Activated naive CD8-positive, alpha-beta T cell (primary cell): Measurements from ENCODE around the gene TMF1.

ENCODE experiments used
- H3K27ac Mint-ChIP-seq: one replicate; pipeline ENCODE4 v1.8.0; 2021; ENCODE audit warnings: mixed read lengths
- H3K27me3 Mint-ChIP-seq: one replicate; pipeline ENCODE4 v1.8.0; 2021; ENCODE audit warnings: mixed read lengths
- H3K36me3 Mint-ChIP-seq: one replicate; pipeline ENCODE4 v1.8.0; 2021; ENCODE audit warnings: mixed read lengths
- H3K4me1 Mint-ChIP-seq: one replicate; pipeline ENCODE4 v1.8.0; 2021; ENCODE audit warnings: low read depth, mixed read lengths
- H3K4me3 Mint-ChIP-seq: one replicate; pipeline ENCODE4 v1.8.0; 2021; ENCODE audit warnings: mild to moderate bottlenecking, mixed read lengths
- H3K9me3 Mint-ChIP-seq: one replicate; pipeline ENCODE4 v1.8.0; 2021; ENCODE audit warnings: low read depth, mixed read lengths

TMF1 gene

DNA sequence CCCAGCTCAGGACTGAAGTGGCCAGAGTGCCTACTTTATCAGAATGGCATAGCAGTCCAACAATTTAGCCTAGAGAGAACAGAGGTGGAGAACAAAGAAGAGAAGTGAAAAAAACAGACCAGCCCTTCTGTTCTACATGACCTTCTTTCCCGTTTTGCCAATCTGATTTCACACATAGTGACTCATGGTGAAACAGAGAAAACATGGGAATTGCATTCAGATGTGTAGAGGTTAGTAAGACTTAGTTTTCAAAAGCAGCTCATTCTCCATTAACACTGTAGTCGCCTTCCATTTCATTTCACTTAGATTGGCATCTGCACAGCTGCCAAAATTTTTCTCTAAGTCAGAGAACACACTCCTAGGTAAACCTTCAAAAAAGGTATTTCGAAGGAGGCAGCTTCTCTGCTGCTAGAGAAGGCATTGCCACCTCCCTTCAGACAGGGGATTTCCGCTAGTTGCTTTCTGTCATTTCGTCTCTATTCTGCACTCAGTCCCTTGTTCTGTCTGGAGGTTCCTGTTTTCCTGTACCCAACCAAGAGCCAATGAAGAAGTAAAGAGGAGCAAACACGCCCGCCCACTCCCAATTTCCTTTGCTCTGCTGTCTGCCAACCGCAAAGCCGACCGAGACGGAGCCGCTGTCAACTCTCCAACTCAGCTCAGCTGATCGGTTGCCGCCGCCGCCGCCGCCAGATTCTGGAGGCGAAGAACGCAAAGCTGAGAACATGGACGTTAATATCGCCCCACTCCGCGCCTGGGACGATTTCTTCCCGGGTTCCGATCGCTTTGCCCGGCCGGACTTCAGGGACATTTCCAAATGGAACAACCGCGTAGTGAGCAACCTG is 32.4 kb upstream of the TMF1 start, which contains the start of gene ARL6IP5:
Gene ARL6IP5 (plus strand): TSS at position 612 of the 842 bp plus-strand sequence. CDS start 111 bp downstream, at position 723.
- peak within 1 kb of the TSS; percentile 96 for H3K4me3 Mint-ChIP-seq
- H3K27ac Mint-ChIP-seq, result peak within 1 kb of the TSS; percentile 99
- H3K36me3 Mint-ChIP-seq, result no peaks in the 10 kb centered on the region
- H3K4me1 Mint-ChIP-seq, result peaks cover 78% of the 10 kb centered on the region
- H3K27me3 Mint-ChIP-seq, result no peaks in the 10 kb centered on the region
- H3K9me3 Mint-ChIP-seq, result no peaks in the 10 kb centered on the region

DNA sequence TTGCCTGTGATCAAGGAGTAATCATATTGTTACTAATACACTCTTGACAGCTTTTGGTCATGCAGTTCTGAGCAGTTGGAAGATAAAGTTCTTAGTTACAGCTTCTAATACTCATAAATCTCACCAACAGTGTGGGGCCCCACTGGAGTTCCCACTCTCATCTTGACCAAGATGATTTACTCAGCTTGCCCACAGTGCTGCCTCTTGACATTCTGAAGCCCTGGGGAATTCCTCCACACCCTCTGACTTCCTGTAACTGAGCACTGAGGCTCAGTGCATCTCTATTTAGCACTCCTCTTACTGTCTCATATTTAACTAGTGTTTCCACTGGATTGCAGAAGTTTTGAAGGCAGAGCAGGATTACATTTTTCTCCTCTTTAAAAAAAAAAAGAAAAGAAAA is 30.7 kb upstream of the TMF1 start:
- Mint-ChIP-seq H3K4me1 (peaks cover 78% of the 10 kb centered on the region), H3K36me3 (no peaks in the 10 kb centered on the region), H3K27ac (peak overlapping the region; percentile 99), H3K4me3 (peak overlapping the region; percentile 96), H3K27me3 (no peaks in the 10 kb centered on the region), H3K9me3 (no peaks in the 10 kb centered on the region)

DNA sequence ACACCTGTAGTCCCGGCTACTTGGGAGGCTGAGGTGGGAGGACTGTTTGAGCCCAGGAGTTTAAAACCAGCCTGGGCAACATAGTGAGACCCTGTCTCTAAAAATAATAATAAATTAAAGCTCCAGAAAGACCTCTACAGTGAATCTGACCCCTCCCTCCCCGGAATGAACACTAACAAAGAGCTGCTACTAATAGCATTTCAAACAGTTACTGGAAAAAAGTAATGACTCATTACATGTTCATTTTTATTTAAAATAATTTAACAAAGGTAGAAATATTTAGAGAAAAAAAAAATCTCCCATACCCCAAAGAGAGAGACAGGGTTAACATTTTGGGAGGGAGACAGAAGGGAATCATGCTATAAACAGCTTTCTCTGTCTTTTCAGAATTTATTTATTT is 30.2 kb upstream of the TMF1 start:
- H3K4me1 Mint-ChIP-seq, result peaks cover 80% of the 10 kb centered on the region

DNA sequence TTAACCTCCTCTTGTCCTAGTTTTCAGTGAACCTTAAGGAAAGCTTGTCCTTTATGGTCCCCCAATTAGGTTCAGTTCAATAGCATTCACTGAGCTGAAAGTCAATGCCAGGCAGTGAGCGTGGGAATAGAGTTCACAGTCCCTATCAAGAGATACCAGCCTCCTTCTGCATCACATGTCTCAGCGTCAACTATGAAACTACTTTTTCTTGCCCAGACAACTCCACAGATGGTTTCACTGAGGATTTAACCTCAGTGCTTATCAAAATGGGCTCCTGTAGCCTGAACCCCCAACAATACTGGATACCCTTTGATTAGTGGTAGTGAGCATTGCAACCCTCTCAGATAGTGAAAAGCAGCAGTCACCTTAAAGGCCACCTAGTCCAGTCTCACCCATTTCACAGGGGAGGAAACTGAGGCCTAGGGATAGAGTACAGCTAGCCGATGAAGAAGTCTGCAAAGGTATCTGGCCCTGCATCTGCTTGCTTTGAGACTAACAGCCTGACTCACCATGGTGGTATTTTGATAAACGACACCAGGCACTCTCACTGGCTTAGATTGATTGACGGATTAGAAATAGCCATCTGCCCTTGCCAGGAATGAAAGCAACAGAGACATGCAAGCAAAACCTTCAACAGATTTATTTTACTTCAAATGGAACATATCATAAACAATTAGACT is 29.6 kb upstream of the TMF1 start:
- H3K27ac Mint-ChIP-seq, result peak overlapping the region; percentile 99
- peaks cover 79% of the 10 kb centered on the region for H3K4me1 Mint-ChIP-seq
- no peaks in the 10 kb centered on the region for H3K27me3 Mint-ChIP-seq
- H3K9me3 Mint-ChIP-seq, result no peaks in the 10 kb centered on the region
- peak overlapping the region; percentile 96 for H3K4me3 Mint-ChIP-seq
- peaks cover 2% of the 10 kb centered on the region for H3K36me3 Mint-ChIP-seq

More for the DNA sequence above, 30.2 kb upstream of the TMF1 start:
- H3K27me3 Mint-ChIP-seq, result no peaks in the 10 kb centered on the region
- no peaks in the 10 kb centered on the region for H3K36me3 Mint-ChIP-seq
- peak overlapping the region; percentile 99 for H3K27ac Mint-ChIP-seq
- peak overlapping the region; percentile 96 for H3K4me3 Mint-ChIP-seq
- no peaks in the 10 kb centered on the region for H3K9me3 Mint-ChIP-seq

DNA sequence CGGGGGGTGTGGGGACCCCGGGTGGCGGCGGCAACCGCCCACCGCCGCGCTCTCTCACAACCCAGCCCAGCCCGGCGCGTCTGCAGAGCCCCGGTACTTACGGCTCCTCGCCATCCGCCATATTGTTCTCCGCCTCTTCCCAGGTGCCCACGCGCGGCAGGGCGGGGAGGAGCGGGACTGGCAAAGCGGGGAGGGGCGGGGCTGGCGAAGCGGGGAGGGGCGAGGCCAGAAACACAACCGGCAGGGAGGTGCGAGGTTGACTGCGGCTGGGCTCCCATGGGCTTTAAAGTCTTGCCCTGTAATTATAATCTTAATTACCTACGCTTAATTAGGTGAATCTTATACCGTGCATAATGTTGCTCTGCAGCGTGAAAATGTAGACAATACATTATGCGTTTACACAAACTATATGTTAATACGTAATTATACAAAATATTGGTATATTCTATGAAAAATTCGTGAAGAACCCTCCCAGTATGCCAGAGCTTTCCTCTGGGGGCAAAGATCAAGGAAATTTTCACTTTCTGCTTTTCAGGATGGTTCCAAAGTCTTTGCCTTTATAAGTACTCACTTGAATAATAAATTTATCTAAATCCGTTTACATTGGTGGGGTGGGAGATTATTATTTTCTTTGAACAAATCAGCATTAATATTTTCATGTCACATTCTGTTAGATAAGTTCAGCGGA is 28.2 kb upstream of the TMF1 start, which contains the start of gene UBA3:
Gene UBA3 (minus strand): TSS at position 133 of the 688 bp plus-strand sequence. CDS start 12 bp downstream, at position 121.
- Mint-ChIP-seq H3K9me3 (no peaks in the 10 kb centered on the region), H3K4me3 (peak within 1 kb of the TSS; percentile 97), H3K27ac (peak within 1 kb of the TSS; percentile 99), H3K27me3 (no peaks in the 10 kb centered on the region), H3K36me3 (peaks cover 2% of the 10 kb centered on the region), H3K4me1 (peaks cover 76% of the 10 kb centered on the region)

DNA sequence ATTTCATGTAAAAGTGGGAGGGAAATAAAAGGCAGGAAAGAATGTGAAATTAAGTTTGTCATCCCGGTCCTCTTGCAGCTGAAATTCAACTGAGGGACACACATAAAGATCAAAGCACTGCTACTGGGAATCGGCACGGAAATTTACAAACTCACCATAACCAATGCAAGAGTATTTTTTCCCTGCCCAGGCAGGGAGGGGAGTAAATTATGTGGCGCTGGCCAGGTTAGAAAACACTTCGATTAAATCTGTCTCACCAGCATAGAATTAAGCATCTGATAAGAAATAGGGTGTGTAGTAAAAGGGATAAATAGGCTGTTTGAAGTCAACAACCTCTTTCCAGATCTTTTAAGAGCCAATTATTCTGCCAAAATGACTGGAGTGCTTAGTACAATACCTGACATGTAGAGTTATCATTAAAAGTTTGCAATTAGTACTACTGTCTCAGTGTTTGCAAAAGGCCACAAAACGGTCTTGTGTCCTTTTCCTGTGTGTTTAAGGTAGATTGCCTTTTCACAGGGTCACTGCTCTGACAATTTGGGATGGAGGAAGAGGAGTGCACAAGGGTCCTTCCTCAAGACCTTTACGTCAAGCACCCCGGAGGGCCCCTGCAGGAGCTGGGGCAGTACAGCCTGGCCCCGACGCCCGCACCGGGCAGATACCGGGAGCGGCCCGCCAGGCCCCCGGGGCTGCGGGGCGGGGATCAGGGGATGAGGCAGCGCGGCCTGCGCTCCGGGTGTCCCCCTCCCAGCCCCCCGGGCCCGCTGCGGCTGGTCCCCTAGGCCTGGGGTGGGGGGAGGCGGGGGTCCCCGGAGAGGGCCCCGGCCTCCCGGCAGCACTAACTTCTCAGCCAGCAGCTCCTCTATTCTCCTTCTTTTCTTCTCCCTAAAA is 27.4 kb upstream of the TMF1 start:
- Mint-ChIP-seq H3K27me3 (no peaks in the 10 kb centered on the region), H3K36me3 (peaks cover 2% of the 10 kb centered on the region), H3K4me3 (peak overlapping the region; percentile 97), H3K9me3 (no peaks in the 10 kb centered on the region), H3K27ac (peak overlapping the region; percentile 91), H3K4me1 (peaks cover 72% of the 10 kb centered on the region)

DNA sequence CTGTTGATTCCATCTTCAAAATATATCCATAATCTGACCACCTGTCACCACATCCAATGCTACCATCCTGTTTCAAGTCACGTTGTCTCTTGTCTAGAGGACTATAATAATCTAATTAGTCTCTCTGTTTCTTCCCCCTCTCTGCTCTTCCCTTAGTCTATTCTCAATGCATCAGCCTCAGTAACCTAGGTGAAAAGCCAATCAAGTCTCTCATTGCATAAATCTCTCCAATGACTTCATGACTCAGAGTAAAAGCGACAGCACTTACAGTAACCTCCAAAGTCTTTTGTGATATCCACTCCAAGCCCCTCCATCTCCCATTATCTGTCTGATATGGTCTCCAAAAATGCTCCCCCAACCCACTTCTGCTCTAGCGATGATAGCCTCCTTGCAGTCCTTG is 20.8 kb upstream of the TMF1 start:
- H3K27ac Mint-ChIP-seq, result peak overlapping the region; percentile 13
- no peaks in the 10 kb centered on the region for H3K9me3 Mint-ChIP-seq
- no peak overlapping the region for H3K4me3 Mint-ChIP-seq
- no peaks in the 10 kb centered on the region for H3K27me3 Mint-ChIP-seq
- peaks cover 37% of the 10 kb centered on the region for H3K4me1 Mint-ChIP-seq
- H3K36me3 Mint-ChIP-seq, result peaks cover 18% of the 10 kb centered on the region

DNA sequence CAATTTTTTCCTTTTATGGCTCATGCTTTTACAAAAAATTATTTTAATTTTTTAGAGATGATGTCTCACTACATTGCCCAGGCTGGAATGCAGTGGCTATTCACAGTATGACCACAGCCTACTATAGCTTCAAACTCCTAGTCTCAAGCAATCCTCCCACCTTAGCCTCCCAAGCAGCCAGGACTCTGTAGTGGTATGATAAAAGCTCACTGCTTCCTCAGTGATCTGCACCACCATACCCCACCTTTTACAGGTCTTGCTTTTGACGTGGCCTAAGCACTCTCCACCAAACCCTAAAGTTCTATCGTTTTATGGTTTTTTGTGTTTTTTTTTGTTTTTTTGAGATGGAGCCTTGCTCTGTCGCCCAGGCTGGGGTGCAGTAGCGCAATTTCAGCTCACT is 14.0 kb upstream of the TMF1 start:
- H3K27ac Mint-ChIP-seq, result peak overlapping the region; percentile 64
- H3K4me3 Mint-ChIP-seq, result no peak overlapping the region
- H3K9me3 Mint-ChIP-seq, result no peaks in the 10 kb centered on the region

DNA sequence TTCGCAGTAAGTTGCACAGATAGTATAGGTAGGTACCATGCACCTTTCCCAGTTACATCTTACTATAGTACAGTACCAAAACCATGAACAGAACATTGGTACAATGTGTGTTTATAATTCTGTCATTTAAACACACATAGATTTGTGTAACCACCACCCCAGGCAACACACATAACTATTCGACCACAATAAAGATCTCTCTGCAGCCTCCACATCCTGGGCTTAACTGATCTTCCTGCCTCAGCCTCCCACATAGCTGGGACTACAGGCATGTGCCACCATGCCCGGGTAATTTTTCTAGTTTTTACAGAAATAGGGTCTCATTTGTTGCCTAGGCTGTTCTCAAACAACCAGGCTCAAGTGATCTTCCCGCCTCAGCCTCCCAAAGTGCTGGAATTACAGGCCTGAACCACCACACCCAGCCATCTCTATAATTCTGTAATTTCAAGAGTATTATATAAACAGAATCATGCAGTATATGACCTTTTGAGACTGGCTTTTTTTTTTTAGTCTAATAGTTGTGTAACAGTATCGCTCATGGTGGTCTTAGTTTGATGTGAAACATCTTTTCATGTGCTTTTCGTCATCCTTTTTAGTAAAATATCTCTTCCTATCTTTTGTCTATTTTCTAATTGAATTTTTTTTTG is 13.3 kb upstream of the TMF1 start:
- peak overlapping the region; percentile 64 for H3K27ac Mint-ChIP-seq
- no peaks in the 10 kb centered on the region for H3K9me3 Mint-ChIP-seq
- H3K4me3 Mint-ChIP-seq, result peak overlapping the region; percentile 40
- peaks cover 36% of the 10 kb centered on the region for H3K4me1 Mint-ChIP-seq
- H3K36me3 Mint-ChIP-seq, result peaks cover 13% of the 10 kb centered on the region
- H3K27me3 Mint-ChIP-seq, result no peaks in the 10 kb centered on the region

More for the DNA sequence above, 14.0 kb upstream of the TMF1 start:
- no peaks in the 10 kb centered on the region for H3K27me3 Mint-ChIP-seq
- H3K4me1 Mint-ChIP-seq, result peaks cover 38% of the 10 kb centered on the region
- H3K36me3 Mint-ChIP-seq, result peaks cover 11% of the 10 kb centered on the region

DNA sequence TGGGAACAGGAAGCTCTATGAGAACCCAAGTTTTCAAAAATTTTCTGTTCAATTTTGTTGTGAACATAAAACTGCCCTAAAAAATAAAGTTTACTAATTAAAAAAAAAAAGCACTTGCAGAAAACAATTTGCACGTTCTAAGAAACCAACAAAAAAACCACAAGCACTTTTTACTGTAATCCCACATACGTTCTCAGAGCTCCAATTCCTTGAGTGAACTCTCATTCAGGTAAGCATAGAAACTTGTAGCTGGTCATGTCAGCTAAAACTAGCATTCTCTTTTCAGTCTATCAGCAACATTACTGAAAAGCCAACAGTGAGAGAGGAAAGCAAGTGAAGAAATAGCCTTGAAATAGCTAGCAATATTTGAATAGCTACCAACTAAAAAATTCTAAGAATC is 11.5 kb upstream of the TMF1 start:
- H3K4me1 Mint-ChIP-seq, result peaks cover 49% of the 10 kb centered on the region
- H3K36me3 Mint-ChIP-seq, result peaks cover 26% of the 10 kb centered on the region
- peaks cover 6% of the 10 kb centered on the region for H3K9me3 Mint-ChIP-seq
- no peak overlapping the region for H3K4me3 Mint-ChIP-seq
- peak overlapping the region; percentile 11 for H3K27ac Mint-ChIP-seq
- no peaks in the 10 kb centered on the region for H3K27me3 Mint-ChIP-seq

DNA sequence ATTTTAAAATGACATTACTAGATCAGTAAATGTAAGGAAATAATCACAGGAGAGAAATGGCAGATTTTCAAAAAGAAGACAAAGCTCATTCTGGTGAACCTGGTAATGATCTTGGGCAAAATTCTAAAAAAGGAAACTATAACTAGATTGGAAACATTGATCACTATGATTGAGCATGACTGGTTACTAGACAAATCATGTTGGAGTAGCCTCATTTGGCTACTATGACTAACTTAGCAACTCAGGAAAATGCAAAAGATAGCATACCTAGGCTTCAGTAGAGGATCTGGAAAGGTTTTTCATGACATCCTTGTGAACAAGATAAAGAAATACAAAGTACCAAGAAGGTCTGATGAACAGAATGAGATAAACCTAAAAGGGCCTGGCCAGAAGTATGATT is 7.6 kb upstream of the TMF1 start:
- peaks cover 45% of the 10 kb centered on the region for H3K4me1 Mint-ChIP-seq
- no peak overlapping the region for H3K4me3 Mint-ChIP-seq
- H3K27me3 Mint-ChIP-seq, result no peaks in the 10 kb centered on the region
- peak overlapping the region; percentile 94 for H3K27ac Mint-ChIP-seq
- H3K36me3 Mint-ChIP-seq, result peaks cover 29% of the 10 kb centered on the region
- H3K9me3 Mint-ChIP-seq, result peaks cover 6% of the 10 kb centered on the region

DNA sequence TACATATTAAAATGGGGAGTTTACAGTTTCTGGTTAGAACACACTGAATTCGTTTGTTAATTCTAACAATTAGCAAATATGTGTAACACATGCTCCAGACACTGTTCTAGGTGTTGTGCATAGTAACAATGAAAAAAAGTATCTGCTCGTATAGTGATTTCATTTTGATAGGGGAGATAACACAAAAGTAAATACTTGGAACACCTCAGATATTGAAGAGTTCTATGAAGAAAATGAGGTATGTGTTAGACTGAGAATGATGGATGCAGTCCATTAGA is 6.8 kb upstream of the TMF1 start:
- Mint-ChIP-seq H3K27ac (peak overlapping the region; percentile 94), H3K4me3 (no peak overlapping the region), H3K27me3 (no peaks in the 10 kb centered on the region), H3K9me3 (peaks cover 6% of the 10 kb centered on the region), H3K4me1 (peaks cover 37% of the 10 kb centered on the region), H3K36me3 (peaks cover 29% of the 10 kb centered on the region)

DNA sequence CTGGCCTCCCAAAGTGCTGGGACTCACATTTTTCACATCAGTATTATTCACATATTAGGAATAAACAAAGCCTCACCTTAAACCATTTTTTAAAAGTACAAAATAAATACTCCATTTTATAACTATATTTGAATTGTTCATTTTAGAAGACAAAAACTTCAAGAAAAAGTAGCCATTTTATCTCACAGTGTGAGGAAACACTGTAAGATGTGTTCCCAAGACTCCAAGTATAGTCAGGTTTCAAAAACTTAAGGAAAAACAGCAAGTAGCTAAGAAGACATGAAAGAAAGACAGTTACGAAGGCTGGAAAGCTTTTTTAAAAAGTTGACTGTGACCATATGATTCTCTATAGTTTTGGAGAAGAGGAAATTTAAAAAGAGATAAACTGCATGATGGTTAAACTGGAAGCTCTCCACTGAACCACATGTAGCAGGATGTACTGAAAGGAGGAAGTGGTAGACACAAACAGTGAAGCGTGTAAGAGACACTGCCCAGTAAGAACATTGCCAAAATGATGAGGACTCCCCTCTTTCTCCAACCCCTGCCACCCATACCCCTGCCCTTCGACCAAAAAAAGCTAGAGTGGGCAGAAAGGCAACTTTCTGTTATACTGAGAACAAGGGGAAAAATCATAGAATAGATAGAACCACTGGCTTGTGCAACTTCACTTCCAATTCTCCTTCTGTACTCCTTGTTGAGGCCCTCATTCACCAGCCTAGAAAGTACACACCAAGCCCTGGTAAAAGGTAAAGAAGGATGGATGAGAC is 6.2 kb upstream of the TMF1 start:
- Mint-ChIP-seq H3K27ac (peak overlapping the region; percentile 94), H3K4me1 (peaks cover 32% of the 10 kb centered on the region), H3K27me3 (no peaks in the 10 kb centered on the region), H3K36me3 (peaks cover 29% of the 10 kb centered on the region), H3K4me3 (peak overlapping the region; percentile 14), H3K9me3 (peaks cover 6% of the 10 kb centered on the region)
